KMS-11 (cell line): ENCODE data around the gene TP53I13.

Experiments
- H2AFZ ChIP-seq: fragments of 200-600 bp; sonication (generic); 2 replicates; pipeline ENCODE4 v1.6.1; 2016; ENCODE audit warnings: antibody characterized with exemption, mixed run types, low read depth
- H3K27ac ChIP-seq: fragments of 200-600 bp; sonication (generic); 2 replicates; pipeline ENCODE4 v1.6.1; 2016; ENCODE audit warnings: mild to moderate bottlenecking, mixed run types
- H3K27me3 ChIP-seq: fragments of 200-600 bp; sonication (generic); 2 replicates; pipeline ENCODE4 v1.6.1; 2017; ENCODE audit warnings: mild to moderate bottlenecking, low read depth, mixed run types, moderate library complexity; ENCODE audit not compliant: insufficient read depth
- H3K36me3 ChIP-seq: fragments of 200-600 bp; sonication (generic); 2 replicates; pipeline ENCODE4 v1.6.1; 2017; ENCODE audit warnings: mild to moderate bottlenecking, mixed run types; ENCODE audit not compliant: insufficient read depth
- H3K4me1 ChIP-seq: fragments of 200-600 bp; sonication (generic); 2 replicates; pipeline ENCODE4 v1.6.1; 2016; ENCODE audit warnings: mild to moderate bottlenecking, low read depth, mixed run types; ENCODE audit not compliant: poor library complexity, severe bottlenecking
- H3K4me2 ChIP-seq: fragments of 200-600 bp; sonication (generic); 2 replicates; pipeline ENCODE4 v1.7.0; 2016; ENCODE audit warnings: mild to moderate bottlenecking, mixed run types
- H3K4me3 ChIP-seq: fragments of 200-600 bp; sonication (generic); IDR thresholded peaks from 2 replicates; pipeline ENCODE4 v1.6.1; 2017; ENCODE audit warnings: low read depth, low read length, mixed read lengths; ENCODE audit not compliant: insufficient read depth
- H3K79me2 ChIP-seq: fragments of 200-600 bp; sonication (generic); 2 replicates; pipeline ENCODE4 v1.6.1; 2016; ENCODE audit warnings: low read depth, mixed run types; ENCODE audit not compliant: insufficient read depth
- H3K9ac ChIP-seq: fragments of 200-600 bp; sonication (generic); 2 replicates; pipeline ENCODE4 v1.6.1; 2016; ENCODE audit warnings: mild to moderate bottlenecking, mixed run types
- H4K20me1 ChIP-seq: fragments of 200-600 bp; sonication (generic); 2 replicates; pipeline ENCODE4 v1.6.1; 2016; ENCODE audit warnings: mild to moderate bottlenecking, mixed run types; ENCODE audit not compliant: insufficient read depth
- CTCF ChIP-seq: fragments of 200-600 bp; sonication (generic); conservative IDR thresholded peaks from 2 replicates; pipeline ENCODE4 v1.6.1; 2017; ENCODE audit warnings: low read depth, mild to moderate bottlenecking, antibody characterized with exemption, low read length, moderate library complexity, mixed read lengths

TP53I13 gene

DNA sequence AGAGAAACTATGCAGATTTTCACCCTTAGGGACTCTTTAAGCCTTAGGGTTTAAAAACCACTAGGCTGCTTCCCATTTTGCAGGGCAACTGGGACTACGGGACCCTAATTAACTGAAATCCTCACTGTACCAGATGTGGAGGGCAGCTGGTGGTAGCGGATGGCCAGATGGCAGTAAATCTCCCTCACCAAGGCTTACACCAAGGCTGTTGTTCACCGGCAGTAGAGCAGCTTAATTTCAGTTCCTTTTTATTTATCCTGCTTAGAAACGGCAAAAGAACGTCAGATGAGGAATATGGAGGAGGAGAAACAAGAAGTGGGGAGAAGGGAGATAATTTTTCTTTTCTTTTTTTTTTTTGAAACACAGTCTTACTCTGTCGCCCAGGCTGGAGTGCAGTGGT, 8.2 kb upstream of the TP53I13 start:
- no peak overlapping the region for H3K4me3 ChIP-seq
- no peaks in the 10 kb centered on the region for H3K36me3 ChIP-seq
- TF ChIP-seq CTCF = no peak
- peaks cover 19% of the 10 kb centered on the region for H3K4me1 ChIP-seq
- no peak overlapping the region for H3K4me2 ChIP-seq
- no peaks in the 10 kb centered on the region for H3K27me3 ChIP-seq
- H4K20me1 ChIP-seq = no peaks in the 10 kb centered on the region
- H3K9ac ChIP-seq = no peak overlapping the region
- no peak overlapping the region for H3K27ac ChIP-seq
- no peak overlapping the region for H2AFZ ChIP-seq
- peaks cover 11% of the 10 kb centered on the region; the same call in 1 of the 2 replicates for H3K79me2 ChIP-seq

DNA sequence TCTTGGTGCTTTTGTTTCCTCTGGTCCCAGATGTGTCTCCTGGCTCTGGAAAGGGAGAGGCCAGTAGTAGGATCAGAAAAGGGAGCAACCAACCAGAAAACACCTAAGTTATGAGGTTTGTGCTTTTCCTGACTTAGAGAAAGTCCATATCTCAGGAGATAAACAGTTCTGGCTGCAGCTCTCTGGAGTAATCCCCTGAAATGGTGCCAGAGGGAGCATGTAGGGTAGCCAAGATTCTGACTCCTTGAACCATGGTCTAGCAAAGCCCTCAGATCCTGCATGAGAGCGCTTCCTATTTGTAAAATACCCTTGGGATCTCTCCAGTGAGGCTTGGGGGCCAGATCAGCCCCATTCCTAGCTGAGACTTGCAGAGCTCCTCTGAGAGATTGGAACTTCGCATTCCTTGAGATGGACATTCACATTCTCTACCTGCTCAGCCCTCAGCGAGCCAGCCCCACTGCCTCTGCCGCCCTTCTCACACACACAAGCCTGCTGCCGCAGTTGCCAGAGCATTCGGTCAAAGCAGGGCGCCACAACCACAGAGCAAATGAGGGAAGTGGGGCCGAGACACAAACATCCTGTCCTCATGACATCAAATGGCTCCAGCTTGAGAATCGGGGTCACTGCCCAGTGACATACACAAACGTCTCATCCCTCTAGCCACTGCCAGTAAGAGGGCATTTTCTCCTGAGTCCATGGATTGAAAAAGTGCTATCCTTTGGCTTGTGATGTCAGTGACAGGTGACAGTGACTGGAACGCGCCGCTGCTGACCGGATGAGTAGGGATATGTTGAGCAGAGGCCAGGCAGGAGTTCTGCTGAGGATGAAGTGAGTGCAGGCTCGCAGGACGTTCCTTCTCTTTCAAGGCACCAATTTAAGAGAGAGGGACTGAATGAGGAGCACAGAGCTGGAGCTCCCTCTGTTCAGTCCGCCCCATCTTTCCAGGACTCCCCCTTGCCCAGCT, 6.7 kb upstream of the TP53I13 start:
- Histone ChIP-seq H3K79me2 (peaks cover 11% of the 10 kb centered on the region; the same call in 1 of the 2 replicates), H3K36me3 (no peaks in the 10 kb centered on the region), H4K20me1 (no peaks in the 10 kb centered on the region), H3K4me3 (no peak overlapping the region), H3K4me2 (no peak overlapping the region), H3K27ac (no peak overlapping the region), H3K9ac (no peak overlapping the region), H3K4me1 (peaks cover 20% of the 10 kb centered on the region), H3K27me3 (no peaks in the 10 kb centered on the region), H2AFZ (no peak overlapping the region)
- no peak for TF ChIP-seq CTCF

DNA sequence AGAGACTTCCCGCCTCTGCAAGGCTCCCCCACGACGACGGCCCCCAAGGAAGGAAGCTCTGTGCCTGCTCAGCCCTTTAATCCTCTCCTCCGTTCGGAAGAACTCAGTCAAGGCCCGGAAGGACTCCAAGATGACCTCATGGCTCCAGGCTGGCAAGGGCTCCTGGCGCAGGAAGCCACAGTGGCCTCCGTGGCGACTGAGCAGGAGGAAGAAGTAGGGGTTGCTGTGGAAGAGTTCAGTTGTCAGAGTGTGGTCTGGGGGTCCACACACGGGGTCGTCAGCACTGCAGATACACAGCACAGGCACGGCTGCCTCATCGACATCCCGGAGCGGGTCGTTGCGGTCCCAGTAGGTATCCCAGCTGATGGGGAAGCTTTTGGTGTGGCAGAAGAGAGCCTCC, 5.9 kb upstream of the TP53I13 start:
- Histone ChIP-seq H3K27ac (no peak overlapping the region), H4K20me1 (no peaks in the 10 kb centered on the region), H3K79me2 (peaks cover 11% of the 10 kb centered on the region; the same call in 1 of the 2 replicates), H3K9ac (no peak overlapping the region), H3K4me3 (no peak overlapping the region), H3K36me3 (no peaks in the 10 kb centered on the region), H3K4me2 (no peak overlapping the region), H3K27me3 (no peaks in the 10 kb centered on the region), H3K4me1 (peaks cover 20% of the 10 kb centered on the region), H2AFZ (no peak overlapping the region)
- no peak for TF ChIP-seq CTCF

DNA sequence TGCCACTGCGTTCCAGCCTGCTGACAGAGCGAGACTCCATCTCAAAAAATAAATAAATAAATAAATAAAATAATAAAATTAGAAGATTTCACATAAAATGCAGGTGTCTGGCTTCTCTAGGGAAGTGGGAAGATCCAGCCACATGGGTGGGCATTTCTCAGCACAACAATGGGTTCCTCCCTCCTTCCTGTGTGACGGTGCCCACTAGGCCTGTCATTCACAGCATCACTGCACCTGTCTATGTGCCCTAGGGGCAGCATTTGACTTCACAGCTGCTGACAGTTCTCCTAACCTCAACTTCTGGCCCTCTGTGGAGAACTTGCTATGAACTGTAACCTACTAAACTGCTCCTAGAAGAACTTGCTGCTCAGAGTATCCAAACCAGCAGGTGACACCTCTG, 4.7 kb upstream of the TP53I13 start:
- no peaks in the 10 kb centered on the region for H3K36me3 ChIP-seq
- no peaks in the 10 kb centered on the region for H3K27me3 ChIP-seq
- H3K27ac ChIP-seq = no peak overlapping the region
- peaks cover 20% of the 10 kb centered on the region for H3K4me1 ChIP-seq
- no peak overlapping the region for H3K4me3 ChIP-seq
- peaks cover 11% of the 10 kb centered on the region; the same call in 1 of the 2 replicates for H3K79me2 ChIP-seq
- TF ChIP-seq CTCF = no peak
- H3K9ac ChIP-seq = no peak overlapping the region
- H4K20me1 ChIP-seq = no peaks in the 10 kb centered on the region
- H2AFZ ChIP-seq = no peak overlapping the region
- peak overlapping the region; percentile 97; the same call in 1 of the 2 replicates for H3K4me2 ChIP-seq
